SK-N-SH (cell line): ENCODE data around the gene CXCL16.

ENCODE experiments used
- EP300 ChIP-seq, 2 experiments: IDR thresholded peaks; 2 replicates each; pipeline versions ENCODE4 v1.4.0 to v1.6.1; 2012; ENCODE audit warnings: borderline replicate concordance in 1 of 2, low read depth in 1 of 2, low read length in 1 of 2
- EZH2phosphoT487 ChIP-seq: fragments of 200-600 bp; sonication (generic); IDR thresholded peaks from 2 replicates; pipeline ENCODE4 v1.6.1; 2017; ENCODE audit warnings: low read depth, mixed run types, mild to moderate bottlenecking, antibody characterized with exemption, moderate library complexity, borderline replicate concordance
- MXI1 ChIP-seq: IDR thresholded peaks from 2 replicates; pipeline ENCODE4 v1.6.1; 2012; ENCODE audit warnings: mild to moderate bottlenecking, low read depth, low read length, improper control_type of control experiment
- POLR2AphosphoS5 ChIP-seq: IDR thresholded peaks from 2 replicates; pipeline ENCODE4 v1.6.1; 2012; ENCODE audit warnings: low read depth, low read length
- RAD21 ChIP-seq: IDR thresholded peaks from 2 replicates; pipeline ENCODE4 v1.6.1; 2012; ENCODE audit warnings: mild to moderate bottlenecking, low read length
- RFX5 ChIP-seq: IDR thresholded peaks from 2 replicates; pipeline ENCODE4 v1.6.1; 2012; ENCODE audit warnings: mild to moderate bottlenecking, improper control_type of control experiment, low read length
- TEAD4 ChIP-seq: IDR thresholded peaks from 2 replicates; pipeline ENCODE4 v1.4.0; 2012; ENCODE audit warnings: mild to moderate bottlenecking, borderline replicate concordance; ENCODE audit not compliant: insufficient read depth
- TF ChIP-seq, protein P1 (sequence below): fragments of 200-600 bp; sonication (generic); IDR thresholded peaks from 2 replicates; pipeline ENCODE4 v1.6.1; 2017; ENCODE audit warnings: antibody characterized with exemption, mild to moderate bottlenecking, moderate library complexity
- TF ChIP-seq, protein P2 (sequence below): IDR thresholded peaks from 2 replicates; pipeline ENCODE4 v1.6.1; 2012; ENCODE audit warnings: mild to moderate bottlenecking, low read depth, low read length, moderate library complexity
- TF ChIP-seq, protein P3 (sequence below): fragments of 150-350 bp; IDR thresholded peaks from 2 replicates; pipeline ENCODE4 v1.6.1; 2017; ENCODE audit warnings: antibody characterized with exemption, low read length, low read depth, borderline replicate concordance
- TF ChIP-seq, protein P4 (sequence below): IDR thresholded peaks from 2 replicates; pipeline ENCODE4 v1.4.0; 2012; ENCODE audit warnings: low read depth
- TF ChIP-seq, protein P5 (sequence below): IDR thresholded peaks from 2 replicates; pipeline ENCODE4 v1.4.0; 2012; ENCODE audit warnings: low read depth, borderline replicate concordance

DNA sequence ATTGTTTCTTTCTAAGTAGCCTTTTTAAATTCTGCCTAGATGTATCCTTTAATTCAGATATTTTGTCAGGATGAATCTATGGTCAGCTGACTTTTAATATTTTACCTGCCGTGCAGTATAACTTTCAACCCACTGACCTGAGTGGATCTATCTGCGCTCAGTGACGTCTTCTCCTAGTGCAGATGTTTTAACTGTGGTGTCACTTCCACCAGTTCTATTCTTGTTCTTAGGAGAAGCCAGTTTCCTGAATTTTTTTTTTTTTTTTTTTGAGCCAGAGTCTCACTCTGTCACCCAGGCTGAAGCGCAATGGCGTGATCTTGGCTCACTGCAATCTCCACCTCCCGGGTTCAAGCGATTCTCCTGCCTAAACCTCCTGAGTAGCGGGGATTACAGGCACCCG lies 27.0 kb upstream of the CXCL16 start:
- TF ChIP-seq, protein P1, sequence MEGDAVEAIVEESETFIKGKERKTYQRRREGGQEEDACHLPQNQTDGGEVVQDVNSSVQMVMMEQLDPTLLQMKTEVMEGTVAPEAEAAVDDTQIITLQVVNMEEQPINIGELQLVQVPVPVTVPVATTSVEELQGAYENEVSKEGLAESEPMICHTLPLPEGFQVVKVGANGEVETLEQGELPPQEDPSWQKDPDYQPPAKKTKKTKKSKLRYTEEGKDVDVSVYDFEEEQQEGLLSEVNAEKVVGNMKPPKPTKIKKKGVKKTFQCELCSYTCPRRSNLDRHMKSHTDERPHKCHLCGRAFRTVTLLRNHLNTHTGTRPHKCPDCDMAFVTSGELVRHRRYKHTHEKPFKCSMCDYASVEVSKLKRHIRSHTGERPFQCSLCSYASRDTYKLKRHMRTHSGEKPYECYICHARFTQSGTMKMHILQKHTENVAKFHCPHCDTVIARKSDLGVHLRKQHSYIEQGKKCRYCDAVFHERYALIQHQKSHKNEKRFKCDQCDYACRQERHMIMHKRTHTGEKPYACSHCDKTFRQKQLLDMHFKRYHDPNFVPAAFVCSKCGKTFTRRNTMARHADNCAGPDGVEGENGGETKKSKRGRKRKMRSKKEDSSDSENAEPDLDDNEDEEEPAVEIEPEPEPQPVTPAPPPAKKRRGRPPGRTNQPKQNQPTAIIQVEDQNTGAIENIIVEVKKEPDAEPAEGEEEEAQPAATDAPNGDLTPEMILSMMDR, result no peak
- TF ChIP-seq EP300 (IDR thresholded peaks at IDR 0.05; ENCODE audit: borderline replicate concordance in 1 of 2, low read depth in 1 of 2, low read length in 1 of 2), result no peak
- TF ChIP-seq POLR2AphosphoS5, result no peak
- TF ChIP-seq, protein P2, sequence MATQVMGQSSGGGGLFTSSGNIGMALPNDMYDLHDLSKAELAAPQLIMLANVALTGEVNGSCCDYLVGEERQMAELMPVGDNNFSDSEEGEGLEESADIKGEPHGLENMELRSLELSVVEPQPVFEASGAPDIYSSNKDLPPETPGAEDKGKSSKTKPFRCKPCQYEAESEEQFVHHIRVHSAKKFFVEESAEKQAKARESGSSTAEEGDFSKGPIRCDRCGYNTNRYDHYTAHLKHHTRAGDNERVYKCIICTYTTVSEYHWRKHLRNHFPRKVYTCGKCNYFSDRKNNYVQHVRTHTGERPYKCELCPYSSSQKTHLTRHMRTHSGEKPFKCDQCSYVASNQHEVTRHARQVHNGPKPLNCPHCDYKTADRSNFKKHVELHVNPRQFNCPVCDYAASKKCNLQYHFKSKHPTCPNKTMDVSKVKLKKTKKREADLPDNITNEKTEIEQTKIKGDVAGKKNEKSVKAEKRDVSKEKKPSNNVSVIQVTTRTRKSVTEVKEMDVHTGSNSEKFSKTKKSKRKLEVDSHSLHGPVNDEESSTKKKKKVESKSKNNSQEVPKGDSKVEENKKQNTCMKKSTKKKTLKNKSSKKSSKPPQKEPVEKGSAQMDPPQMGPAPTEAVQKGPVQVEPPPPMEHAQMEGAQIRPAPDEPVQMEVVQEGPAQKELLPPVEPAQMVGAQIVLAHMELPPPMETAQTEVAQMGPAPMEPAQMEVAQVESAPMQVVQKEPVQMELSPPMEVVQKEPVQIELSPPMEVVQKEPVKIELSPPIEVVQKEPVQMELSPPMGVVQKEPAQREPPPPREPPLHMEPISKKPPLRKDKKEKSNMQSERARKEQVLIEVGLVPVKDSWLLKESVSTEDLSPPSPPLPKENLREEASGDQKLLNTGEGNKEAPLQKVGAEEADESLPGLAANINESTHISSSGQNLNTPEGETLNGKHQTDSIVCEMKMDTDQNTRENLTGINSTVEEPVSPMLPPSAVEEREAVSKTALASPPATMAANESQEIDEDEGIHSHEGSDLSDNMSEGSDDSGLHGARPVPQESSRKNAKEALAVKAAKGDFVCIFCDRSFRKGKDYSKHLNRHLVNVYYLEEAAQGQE, result no peak
- TF ChIP-seq, protein P3, sequence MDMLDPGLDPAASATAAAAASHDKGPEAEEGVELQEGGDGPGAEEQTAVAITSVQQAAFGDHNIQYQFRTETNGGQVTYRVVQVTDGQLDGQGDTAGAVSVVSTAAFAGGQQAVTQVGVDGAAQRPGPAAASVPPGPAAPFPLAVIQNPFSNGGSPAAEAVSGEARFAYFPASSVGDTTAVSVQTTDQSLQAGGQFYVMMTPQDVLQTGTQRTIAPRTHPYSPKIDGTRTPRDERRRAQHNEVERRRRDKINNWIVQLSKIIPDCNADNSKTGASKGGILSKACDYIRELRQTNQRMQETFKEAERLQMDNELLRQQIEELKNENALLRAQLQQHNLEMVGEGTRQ, result no peak
- no peak for TF ChIP-seq EZH2phosphoT487
- no peak for TF ChIP-seq RAD21
- TF ChIP-seq MXI1, result no peak
- TF ChIP-seq TEAD4, result no peak
- TF ChIP-seq RFX5, result no peak
- TF ChIP-seq, protein P4, sequence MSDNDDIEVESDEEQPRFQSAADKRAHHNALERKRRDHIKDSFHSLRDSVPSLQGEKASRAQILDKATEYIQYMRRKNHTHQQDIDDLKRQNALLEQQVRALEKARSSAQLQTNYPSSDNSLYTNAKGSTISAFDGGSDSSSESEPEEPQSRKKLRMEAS, result no peak
- TF ChIP-seq, protein P5, sequence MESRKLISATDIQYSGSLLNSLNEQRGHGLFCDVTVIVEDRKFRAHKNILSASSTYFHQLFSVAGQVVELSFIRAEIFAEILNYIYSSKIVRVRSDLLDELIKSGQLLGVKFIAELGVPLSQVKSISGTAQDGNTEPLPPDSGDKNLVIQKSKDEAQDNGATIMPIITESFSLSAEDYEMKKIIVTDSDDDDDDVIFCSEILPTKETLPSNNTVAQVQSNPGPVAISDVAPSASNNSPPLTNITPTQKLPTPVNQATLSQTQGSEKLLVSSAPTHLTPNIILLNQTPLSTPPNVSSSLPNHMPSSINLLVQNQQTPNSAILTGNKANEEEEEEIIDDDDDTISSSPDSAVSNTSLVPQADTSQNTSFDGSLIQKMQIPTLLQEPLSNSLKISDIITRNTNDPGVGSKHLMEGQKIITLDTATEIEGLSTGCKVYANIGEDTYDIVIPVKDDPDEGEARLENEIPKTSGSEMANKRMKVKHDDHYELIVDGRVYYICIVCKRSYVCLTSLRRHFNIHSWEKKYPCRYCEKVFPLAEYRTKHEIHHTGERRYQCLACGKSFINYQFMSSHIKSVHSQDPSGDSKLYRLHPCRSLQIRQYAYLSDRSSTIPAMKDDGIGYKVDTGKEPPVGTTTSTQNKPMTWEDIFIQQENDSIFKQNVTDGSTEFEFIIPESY, result no peak
